GM12891 (cell line): ENCODE results near the gene PNN.

ENCODE experiments used
- PAX5 ChIP-seq: IDR thresholded peaks from 2 replicates; pipeline ENCODE4 v1.6.1; 2011; ENCODE audit warnings: low read length, moderate library complexity, mild to moderate bottlenecking; ENCODE audit not compliant: insufficient read depth, severe bottlenecking
- POLR2A ChIP-seq: IDR thresholded peaks from 2 replicates; pipeline ENCODE4 v1.6.1; 2011; ENCODE audit warnings: low read depth, low read length, control low read depth
- POLR2AphosphoS5 ChIP-seq: IDR thresholded peaks from 2 replicates; pipeline ENCODE4 v1.6.1; 2011; ENCODE audit warnings: low read depth, low read length, control low read depth
- POU2F2 ChIP-seq: IDR thresholded peaks from 2 replicates; pipeline ENCODE4 v1.6.1; 2011; ENCODE audit warnings: low read depth, mild to moderate bottlenecking, control low read depth, low read length, moderate library complexity
- SPI1 ChIP-seq: IDR thresholded peaks from 2 replicates; pipeline ENCODE4 v1.6.1; 2011; ENCODE audit warnings: low read depth, low read length, control low read depth
- TAF1 ChIP-seq: IDR thresholded peaks from 2 replicates; pipeline ENCODE4 v1.6.1; 2011; ENCODE audit warnings: low read depth, low read length, control low read depth

DNA sequence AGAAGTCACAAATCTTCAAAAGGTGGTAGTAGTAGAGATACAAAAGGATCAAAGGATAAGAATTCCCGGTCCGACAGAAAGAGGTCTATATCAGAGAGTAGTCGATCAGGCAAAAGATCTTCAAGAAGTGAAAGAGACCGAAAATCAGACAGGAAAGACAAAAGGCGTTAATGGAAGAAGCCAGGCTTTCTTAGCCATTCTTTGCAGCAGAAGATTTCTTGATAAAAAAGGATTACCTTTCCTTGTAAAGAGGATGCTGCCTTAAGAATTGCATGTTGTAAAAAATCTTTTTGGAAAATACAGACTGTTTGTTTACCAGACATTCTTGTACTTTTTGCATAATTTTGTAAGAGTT lies 6.6 kb downstream of the PNN start:
- no peak for TF ChIP-seq POLR2A
- no peak for TF ChIP-seq POLR2AphosphoS5
- TF ChIP-seq TAF1, result no peak
- TF ChIP-seq SPI1, result no peak
- no peak for TF ChIP-seq POU2F2
- no peak for TF ChIP-seq PAX5
